ENCODE data around the gene TMEM178B.
"Not testable (repeated sequence)": the region's sequence is repeated elsewhere in the genome, so short reads cannot be mapped to it uniquely, and the experiment has no call there.

TMEM178B gene

DNA sequence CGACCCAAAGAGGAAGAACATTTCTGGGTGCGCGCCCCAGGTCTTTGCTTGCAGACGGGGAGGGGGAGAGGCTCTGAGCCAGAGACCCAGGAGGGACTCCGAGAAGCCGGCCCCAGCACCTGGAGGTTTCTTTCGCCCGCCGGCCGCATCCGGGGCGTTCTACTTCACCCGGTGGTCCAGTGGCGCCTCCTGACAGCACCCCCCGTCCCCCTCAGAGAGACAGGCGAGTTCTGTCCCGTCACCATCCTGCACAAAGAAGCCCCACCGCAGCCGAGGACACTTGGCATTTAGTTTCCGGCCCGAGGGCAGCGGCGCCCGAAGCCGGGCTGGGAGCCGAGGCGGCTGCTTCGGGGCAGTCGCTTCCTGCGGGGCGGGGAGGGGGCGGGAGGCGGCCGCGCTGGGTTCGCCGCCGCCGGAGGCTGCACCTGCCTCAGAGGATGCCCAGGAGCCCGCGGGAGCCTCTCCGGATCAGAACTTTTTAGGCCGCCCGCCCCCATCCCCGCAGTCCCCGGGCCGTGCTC is at the start of gene TMEM178B:
Gene TMEM178B, plus strand, starts transcription at position 424 of the 521 bp plus-strand sequence.
- peak; percentile 44 for DNase-seq (ENCODE audit: low spot score)

DNA sequence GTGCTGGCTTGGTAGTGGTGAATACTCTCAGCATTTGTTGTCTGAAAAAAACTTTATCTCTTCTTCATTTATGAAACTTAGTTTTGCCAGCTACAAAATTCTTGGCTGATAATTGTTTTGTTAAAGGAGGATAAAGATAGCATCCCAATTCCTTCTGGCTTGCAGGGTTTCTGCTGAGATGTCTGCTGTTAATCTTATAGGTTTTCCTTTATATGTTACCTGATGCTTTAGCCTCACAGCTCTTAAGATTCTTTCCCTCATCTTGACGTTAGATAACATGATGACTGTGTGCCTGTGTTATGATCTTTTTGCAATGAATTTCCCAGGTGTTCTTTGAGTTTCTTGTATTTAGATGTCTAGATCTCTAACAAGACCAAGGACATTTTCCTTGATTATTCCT is 49.2 kb upstream of the TMEM178B start:
- DNase-seq (ENCODE audit: low spot score) = no peak

DNA sequence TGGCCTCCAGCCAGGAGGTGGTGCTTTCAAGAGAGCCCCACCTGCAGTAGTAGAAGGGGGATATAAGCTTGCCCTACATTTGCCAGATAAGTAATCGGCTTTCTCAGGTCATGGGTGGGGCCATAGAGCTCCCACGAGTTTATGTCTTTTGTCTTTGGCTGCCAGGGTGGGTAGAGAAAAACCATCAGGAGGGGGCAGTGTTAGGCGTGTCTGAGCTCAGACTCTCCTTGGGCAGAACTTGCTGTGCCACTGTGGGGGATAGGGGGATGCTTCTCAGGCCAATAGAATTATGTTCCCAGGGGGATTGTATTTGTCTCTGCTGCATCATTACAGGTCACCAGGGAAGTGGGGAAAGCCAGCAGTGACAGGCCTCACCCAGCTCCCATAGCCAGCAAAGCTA is 46.8 kb upstream of the TMEM178B start:
- DNase-seq (ENCODE audit: low spot score) = no peak

DNA sequence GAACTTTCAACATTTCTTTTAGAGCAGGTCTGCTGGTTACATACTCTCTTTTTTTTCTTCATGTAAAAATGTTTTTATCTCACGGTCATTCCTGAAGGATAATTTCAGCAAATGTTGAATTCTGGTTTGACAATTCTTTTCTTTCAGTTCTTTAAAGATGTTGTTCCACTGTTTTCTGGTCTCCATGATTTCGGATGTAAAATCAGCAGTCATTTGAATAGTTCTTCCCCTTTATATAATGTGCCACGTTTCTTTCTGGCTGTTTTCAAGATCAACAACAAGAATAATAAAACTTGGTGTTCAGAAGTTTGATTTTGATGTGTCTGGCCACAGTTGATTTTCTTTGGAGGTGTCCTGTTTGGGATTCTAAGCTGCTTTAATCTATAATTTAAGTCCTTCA is 45.1 kb upstream of the TMEM178B start:
- no peak for DNase-seq (ENCODE audit: low spot score)

DNA sequence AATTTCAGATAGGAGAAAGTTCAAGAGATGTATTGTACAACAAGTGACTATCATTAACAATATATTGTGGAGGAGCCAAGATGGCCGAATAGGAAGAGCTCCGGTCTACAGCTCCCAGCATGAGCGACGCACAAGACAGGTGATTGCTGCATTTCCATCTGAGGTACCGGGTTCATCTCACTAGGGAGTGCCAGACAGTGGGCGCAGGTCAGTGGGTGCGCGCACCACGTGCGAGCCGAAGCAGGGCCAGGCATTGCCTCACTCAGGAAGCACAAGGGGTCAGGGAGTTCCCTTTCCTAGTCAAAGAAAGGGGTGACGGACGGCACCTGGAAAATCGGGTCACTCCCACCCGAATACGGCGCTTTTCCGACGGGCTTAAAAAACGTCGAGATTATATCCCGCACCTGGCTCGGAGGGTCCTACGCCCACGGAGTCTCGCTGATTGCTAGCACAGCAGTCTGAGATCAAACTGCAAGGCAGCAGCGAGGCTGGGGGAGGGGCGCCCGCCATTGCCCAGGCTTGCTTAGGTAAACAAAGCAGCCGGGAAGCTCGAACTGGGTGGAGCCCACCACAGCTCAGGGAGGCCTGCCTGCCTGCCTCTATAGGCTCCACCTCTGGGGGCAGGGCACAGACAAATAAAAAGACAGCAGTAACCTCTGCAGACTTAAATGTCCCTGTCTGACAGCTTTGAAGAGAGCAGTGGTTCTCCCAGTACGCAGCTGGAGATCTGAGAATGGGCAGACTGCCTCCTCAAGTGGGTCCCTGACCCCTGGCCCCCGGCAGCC is 41.1 kb upstream of the TMEM178B start:
- DNase-seq (ENCODE audit: low spot score) = not testable (repeated sequence)

DNA sequence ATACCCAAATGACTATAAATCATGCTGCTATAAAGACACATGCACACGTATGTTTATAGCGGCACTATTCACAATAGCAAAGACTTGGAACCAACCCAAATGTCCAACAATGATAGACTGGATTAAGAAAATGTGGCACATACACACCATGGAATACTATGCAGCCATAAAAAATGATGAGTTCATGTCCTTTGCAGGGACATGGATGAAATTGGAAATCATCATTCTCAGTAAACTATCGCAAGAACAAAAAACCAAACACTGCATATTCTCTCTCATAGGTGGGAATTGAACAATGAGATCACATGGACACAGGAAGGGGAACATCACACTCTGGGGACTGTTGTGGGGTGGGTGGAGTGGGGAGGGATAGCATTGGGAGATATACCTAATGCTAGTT is 35.8 kb upstream of the TMEM178B start:
- DNase-seq (ENCODE audit: low spot score) = not testable (repeated sequence)

DNA sequence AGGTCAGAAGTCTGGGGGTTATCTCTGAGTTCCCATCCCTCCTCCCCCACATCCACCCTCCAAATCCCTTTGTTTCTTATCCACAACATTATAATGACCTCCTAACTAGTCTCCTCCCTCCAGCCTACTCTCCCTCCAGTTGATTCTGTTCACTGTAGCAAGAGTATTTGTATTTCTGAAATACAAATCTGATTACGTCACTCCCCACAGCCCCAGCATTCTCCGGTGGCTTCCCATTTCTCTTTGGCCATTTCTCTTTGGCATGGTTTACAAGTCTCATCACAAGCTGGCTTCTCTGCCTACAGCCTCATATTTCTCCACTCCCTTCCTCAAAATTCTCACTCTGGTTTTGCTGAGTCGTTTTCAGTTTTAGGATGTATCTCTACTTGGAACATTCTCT is 34.5 kb upstream of the TMEM178B start:
- DNase-seq (ENCODE audit: low spot score) = no peak

DNA sequence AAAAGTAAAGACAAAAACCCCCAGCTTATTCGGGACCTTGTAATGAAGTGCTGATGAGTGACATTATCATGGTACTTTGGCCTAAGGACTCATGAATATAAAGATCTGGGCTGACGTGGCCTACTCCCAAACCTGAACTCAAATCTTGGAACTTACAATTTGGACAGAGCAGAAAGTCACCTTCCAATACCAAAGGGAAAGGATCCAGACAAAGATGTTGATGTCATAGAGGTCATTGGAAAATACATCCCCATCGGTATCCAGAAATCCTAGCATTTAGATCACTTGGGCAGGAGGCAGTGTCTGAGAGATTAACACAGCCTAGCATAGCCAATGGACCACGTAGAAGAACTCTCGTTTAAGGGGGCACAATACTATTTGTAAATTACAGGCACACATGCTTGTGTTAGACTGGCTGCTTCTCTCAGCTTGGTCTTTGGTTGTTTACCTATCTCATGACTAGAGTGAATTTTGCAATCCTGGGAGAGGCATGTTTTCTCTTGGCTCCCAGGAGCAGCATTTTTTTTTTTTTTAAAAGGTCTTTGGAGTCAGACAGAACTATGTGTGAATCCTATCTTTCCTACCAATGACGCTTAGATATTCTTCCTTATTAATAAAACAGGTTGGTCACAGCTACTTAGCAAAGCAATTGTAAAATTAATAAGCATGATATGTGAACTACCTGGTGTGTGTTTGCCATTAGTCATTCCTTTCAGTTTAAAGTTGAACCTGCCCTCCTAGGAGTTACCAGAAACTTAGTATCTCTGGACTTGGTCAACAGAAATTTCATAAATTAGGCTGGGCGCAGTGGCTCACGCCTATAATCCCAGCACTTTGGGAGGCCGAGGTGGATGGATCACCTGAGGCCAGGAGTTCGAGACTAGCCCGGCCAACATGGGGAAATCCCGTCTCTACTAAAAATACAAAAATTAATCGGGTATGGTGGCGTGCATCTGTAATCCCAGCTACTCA is 31.4 kb upstream of the TMEM178B start:
- DNase-seq (ENCODE audit: low spot score) = peak; percentile 28

DNA sequence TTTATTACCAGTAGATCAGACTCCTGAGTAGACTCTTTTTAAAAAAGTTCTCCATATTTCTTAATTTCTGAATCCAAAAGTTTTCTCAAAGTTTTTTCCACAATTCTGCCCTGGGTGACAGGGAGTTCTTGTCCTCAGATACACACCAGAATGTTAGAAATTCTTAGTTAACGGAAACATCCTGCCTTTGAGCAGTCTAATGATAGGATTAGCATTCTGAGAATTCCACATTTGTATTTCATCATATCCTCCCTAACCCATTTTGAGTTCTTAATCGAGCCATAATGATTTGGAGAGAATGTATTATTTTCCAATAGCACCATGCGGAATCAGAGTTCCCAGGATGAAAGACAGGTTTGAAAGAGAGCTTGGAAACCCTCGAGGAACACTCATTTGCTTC is 30.2 kb upstream of the TMEM178B start:
- DNase-seq (ENCODE audit: low spot score) = no peak

DNA sequence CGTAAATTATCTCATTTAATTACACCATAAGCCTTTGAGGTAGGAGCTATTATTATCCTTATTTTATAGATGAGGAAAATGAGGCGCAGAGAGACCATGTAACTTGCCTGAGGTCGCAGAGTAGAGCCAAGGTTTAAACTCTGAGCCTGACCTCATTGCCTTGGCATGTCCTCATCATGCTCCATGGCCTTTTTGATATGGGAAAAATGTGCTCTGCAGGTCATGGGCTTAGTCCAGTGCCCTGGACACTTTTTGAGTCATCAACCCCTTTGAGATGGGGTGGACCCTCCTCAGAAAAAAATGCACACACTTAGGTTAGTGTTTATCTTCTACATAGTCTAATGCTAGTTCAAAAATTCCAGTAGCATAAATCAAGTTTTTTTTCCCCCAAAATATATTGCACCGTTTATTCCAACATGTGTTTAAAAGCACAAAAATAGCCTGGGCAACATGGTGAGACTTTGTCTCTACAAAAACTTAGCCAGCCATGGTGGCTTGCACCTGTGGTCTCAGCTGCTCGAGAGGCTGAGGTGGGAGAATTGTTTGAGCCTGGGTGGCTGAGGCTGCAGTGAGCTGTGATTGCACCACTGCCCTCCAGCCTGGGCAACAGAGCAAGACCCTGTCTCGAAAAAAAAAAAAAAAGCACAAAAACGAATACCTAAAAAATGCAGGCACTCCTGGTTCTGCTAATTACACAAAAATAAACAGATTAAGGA is 28.6 kb upstream of the TMEM178B start:
- DNase-seq (ENCODE audit: low spot score) = no peak

DNA sequence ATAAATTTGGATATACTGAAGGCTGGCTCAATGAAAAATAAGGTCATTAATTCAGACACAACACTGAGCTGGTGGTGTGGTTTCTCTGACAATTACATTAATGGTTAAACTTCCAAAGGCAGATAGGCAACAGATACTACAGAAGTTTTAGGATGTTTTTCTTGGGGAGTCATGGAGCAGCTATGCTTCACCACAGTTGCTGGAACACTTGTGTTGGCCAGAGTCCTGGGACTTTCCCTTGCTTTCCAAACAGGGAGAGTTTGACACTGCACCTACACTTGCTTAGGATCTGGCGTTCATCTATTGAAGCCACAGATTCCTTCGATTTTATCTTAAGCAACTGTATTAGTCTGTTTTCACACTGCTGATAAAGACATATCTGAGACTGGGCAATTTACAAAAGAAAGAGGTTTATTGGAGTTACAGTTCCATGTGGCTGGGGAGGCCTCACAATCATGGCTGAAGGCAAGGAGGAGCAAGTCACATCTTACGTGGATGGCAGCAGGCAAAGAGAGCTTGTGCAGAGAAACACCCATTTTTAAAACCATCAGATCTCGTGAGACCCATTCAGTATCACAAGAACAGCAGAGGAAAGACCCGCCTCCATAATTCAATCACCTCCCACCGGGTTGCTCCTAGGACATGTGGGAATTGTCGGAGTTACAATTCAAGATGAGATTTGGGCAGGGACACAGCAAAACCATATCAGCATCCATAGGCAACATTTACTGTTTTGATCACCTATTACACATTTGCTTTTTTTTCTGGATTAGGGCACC is 27.8 kb upstream of the TMEM178B start:
- DNase-seq (ENCODE audit: low spot score) = no peak

DNA sequence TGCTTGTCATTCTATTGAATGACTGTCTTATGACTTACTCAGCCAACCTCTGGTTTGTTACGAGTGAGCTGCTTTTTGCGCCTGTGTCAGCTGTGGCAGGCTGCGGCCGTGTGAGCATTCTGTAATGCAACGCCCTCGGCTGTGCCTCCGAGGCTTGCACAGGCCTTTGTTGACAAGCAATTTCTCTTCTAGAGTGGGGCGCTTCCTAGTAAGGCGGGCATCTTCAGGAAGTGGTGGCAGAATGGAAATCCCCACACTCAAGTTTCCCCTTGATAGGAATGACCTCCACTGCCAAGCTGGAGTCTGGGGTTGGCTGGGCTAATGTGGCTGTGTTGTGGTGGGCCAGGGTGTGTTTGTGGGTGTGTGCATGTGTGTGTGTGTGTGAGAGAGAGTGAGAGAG is 20.2 kb upstream of the TMEM178B start:
- no peak for DNase-seq (ENCODE audit: low spot score)

DNA sequence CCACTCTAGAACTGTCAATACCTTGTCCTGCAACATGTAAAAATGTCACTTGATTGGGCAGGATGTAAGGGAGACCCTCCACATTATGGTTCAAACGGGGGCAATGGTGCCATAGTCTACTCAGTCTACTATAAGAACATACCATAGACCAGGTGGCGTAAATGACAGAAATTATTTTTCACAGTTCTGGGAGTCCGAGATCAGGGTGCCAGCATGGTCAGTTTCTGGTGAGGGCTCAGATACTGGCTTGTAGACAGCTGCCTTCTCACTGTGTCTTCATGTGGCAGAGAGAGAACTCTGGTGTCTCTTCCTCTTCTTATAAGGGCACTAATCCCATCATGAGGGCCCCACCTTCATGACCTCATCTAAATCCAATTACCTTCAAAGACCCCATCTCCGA is 18.7 kb upstream of the TMEM178B start:
- DNase-seq (ENCODE audit: low spot score) = no peak

DNA sequence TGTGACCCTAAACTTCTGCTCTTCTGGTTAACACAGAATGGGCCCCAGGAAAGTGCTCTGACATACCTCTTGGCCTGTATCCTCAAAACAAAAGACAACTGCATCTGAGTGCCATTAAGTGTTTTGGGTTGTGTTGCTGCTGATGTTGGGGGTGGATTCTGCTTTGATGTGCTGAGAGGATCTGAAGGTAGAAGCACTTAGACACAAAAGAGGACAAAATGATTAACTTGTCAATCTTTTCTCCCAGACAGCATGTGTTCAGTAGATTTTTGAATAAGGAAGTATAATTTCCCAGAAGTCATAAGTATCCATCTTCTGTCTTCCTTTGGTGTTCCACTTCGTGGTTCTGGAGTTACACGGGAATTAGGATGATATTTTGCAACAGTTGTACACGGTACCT is 16.1 kb upstream of the TMEM178B start:
- DNase-seq (ENCODE audit: low spot score) = no peak

DNA sequence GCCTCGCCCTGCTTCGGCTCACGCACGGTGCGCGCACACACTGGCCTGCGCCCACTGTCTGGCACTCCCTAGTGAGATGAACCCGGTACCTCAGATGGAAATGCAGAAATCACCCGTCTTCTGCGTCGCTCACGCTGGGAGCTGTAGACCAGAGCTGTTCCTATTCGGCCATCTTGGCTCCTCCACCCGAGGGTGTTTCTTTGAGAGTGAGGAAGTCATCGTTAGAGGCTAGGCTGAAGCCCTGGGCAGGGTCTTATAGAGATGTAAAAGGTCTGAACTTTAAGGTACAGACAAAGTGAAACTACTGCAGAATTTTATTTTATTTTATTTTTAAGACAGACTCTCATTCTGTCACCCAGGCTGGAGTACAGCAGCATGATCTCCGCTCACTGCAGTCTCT is 6.0 kb upstream of the TMEM178B start:
- not testable (repeated sequence) for DNase-seq (ENCODE audit: low spot score)

DNA sequence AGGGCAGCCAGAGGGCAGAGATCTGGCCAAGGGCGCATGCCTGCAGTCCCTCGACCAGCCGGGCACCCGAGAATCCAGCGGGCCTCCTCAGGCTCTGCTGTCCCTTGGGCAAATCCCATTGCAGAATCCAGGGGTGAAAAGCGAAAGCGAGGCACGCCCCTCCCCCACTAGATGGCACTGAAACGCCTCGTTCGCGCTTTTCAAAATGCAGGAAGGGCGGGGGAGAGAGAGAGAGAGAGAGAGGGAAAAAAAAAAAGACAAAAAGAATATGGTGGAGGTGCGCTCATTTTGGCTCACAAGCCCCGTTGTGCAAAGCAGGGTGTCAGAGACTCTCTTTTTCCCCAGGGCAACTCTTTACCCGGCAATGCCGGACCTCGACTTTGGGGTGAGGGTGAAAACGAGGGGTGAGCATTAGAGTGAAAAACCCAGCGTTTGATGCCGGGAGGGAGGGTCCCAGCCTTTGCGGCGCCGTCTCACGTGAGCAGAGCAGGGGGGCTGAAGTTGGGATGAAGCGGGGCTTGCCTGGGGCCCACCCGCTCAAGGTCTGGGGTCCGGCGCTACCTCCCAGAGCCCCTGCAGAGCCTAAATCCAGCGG is 2.5 kb upstream of the TMEM178B start:
- no peak for DNase-seq (ENCODE audit: low spot score)

DNA sequence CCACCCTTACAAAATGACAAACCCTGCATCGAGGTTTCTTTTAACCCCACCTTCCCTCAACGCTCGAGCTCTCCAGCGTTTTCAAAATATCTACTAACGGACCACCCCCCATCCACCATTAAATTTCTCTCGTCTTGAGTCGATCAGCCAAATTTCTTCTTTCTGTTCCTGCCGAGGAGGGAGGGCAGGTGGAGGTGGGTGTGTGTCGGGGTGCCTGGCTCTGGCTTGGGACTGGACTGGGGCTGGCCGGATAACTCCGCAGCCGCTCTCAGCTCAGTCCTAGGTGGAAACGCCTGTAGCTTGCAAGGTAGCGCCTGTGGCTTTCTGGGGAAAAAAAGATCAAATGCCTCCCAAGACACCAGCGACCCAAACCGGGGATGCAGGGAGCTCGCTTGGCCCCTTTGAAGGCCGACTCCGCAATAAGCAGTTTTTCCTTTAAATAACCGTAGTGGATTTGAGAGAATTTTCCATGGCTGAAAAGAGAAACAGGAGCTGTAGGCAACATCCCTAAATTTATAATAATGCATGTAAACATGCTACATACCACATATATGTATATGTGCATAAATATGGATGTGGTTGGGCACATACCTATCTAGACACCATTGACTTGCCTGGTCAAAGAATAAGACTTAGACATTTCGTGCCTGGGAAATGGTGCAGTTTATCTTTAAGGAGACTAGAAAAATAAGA is 1.9 kb upstream of the TMEM178B start:
- no peak for DNase-seq (ENCODE audit: low spot score)

DNA sequence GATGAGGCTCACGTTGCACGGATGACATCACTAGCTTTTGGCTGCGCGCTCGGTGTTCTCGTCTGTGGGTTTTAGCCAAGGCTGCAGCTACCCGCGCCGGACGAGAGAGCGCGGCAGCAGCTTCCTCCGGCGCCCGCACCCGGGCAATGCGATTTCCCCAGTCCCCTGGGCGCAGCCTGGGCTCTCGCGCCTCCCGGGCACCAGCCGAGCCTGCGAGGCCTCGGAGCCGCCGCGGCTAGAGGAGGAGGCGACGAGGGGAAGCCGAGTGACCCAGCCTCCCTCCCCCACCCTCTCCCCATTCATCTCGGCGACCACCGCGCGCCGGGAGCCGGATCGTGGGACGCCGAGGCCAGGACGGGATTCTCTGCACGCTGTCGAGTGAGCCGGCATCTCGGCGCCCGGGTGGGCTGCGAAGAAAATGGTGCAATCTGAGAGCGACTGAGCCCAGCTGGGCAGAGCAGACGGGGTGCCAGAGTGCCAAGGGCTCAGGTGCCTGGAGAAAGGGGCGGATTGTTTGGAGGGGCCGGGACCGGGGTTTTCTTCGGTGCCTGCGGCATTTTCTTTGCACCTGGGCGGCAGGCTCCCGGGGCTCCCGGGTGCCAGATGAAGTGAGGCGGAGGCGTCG is 1.2 kb upstream of the TMEM178B start:
- peak; percentile 47 for DNase-seq (ENCODE audit: low spot score)

DNA sequence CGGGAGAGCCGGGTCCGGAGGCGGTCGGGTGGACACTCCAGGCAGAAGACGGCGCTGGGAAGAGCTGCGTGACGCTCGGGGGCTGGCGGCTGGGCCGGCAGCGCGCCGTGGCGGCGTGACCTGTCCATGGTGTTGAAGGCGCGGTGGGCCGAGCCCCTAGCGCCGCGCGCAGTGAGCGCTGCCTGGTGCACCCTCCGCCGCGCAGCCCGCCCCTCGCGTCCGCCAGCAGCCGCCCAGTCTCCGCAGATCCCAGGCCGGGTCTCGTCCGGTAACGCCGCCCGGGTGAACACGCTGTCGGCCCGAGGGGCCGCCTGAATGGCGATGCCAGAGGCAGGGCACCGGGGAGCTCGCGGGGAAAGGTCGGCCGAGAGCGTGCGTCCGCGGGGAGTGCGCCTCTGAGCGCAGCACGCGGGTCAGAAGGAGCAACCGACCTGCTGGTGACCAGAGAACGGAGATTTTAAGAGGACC is 657 bp upstream of the TMEM178B start:
- peak; percentile 50 for DNase-seq (ENCODE audit: low spot score)
